CD4-positive, alpha-beta T cell treated with Interferon alpha-2 for 1 hour (primary cell): Measurements from ENCODE around the gene MYOF.
"Not testable (repeated sequence)": the region's sequence is repeated elsewhere in the genome, so short reads cannot be mapped to it uniquely, and the experiment has no call there.

Source experiments
- DNase-seq, 2 donors: peaks; one replicate each; pipeline ENCODE4 v3.0.0-alpha.2; 2020 to 2022

The MYOF gene

DNA sequence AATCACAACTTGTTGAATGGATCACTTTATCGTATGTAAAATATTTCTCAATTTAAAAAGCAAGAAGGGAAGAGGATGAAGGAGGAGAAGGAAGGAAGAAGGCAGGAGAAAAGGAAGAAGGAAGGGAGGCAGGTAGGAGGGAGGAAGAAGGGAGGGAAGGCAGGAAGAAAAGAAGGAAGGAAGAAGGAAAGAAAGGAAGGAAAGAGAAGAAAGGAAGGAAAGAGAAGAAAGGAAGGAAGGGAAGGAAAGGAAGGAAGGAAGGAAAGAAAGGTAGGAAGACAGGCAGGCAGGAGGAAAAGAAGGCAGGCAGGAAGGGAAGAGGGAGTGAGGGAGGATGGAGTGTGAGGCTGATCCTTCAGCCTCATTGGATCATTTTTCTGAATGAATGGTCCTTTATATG, 145.5 kb downstream of the MYOF start:
- DNase-seq, result no peak

DNA sequence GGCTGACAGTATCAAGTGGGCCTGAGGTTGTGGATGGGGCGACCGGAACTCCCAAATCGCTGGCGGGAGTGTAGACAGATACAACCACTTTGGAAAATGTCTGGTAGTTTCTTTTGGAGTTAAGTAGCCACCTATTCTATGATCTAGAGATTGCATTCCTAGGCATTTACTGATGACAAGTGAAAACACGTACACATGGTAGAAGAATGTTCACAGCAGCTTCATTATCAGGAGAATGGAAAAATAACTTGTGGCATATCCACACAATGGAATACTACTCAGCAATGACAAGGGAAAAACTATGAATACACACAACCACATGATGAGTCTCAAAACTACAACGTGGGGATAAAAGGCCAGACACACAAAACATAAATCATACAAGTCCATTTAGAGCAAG, 146.0 kb downstream of the MYOF start:
- DNase-seq, result no peak

DNA sequence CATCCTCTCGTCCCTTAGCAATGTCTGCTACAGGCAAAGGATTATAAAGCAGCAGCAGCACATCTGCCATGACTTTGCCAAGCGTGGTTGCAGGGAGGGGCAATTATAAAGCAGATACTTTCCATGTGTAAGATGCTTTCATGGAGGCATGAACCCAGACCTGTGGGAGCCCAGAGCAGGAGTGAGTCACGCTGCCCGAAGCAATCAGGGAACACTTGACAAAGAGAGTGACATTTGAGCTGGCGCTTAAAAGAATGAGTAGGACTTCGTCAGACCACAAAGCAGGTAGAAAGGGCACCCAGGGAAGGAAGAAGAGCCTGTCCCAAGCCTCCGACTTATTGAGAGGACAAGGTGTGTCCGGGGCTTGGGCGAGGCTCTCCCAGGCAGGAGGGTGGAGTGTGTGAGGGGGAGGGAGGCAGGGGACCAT, 147.2 kb downstream of the MYOF start:
- DNase-seq, result no peak

DNA sequence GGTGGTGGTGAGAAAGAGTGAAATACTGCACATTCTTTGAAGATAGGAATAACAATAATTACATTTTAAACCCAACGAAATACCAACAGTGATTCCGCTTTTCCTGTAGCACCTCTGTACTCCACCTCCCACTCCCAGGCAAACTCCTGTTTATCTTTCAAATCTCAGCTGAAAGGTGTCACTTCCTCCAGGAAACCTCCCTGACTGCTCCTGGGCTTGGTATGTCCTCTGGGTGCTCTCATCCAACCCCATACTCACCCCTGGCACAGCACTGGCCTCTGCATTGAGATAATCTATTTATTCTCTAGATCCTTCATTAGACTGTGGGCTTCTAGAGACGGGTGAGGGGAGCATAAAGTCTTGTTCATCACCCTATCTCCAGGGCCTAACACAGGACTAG, 148.0 kb downstream of the MYOF start:
- no peak for DNase-seq

DNA sequence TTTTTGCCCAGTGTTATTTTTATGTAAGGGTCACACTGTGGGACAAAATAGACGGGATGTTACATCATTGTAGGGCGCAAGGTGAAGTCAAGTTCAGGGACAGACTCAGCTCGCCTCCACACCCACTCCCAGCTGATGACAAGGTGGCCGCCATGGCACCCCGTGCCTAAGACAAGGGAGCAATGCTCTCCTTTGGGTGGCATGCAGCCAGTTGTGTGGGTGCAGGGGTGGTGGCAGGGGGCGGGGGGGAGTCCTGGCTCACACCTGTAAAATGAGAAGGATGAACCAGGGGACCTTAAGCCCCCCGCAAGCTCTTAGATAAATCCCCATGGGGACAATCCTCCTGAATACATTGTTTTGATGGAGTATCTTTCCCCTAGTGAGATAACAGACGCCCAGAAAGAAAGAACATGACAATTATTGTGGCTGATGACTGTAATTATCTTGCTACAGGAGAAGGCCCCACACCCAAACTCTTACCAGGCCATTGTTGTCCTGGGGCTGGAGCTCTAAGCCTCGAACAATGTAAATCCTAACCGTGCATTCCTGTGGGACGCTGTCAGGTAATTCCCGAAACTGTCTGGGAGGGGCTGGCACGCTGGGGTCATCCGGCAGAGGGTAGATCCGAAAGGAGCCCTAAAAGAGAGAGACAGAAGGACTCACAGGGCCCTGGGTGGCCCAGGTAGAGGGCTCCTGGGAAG, 148.7 kb downstream of the MYOF start:
- DNase-seq, result no peak

DNA sequence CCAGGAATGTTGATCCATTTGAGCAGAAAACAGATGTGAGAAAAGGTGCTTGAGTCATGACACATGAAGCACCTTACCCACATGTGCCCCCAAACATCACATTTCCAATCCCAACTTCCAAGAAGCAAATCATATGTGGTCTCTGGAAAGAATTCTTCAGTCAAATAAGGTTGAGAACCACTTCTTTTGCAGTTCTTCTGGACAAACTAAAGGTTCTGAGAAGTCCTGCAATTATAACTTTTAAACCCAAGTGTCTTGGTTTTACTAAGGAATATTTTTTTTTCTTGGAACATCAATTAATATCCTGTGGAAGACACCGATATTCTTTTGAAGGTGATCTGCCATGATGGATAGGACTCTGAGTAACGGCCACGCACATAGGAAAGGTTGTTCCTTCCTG, 151.3 kb downstream of the MYOF start:
- DNase-seq, result no peak

DNA sequence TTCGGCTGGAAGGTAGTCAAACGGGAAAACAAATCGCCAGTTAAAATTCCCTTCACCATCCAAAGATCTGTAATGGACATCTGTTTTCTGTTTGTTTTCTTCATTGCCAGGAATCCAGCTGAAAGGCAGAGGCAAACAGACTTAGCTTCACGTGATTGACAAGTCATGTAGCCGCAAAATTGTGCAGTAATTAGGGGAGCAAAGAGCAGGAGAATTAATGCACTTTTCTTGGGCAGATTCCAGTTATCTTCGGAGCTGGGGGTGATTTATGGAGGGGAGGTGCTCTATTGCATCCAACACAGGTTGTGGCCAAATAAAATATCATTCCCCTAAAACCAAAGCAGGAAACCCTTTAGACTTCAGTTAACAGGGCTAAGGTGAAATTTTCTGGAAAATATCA, 162.2 kb downstream of the MYOF start:
- DNase-seq, result no peak

DNA sequence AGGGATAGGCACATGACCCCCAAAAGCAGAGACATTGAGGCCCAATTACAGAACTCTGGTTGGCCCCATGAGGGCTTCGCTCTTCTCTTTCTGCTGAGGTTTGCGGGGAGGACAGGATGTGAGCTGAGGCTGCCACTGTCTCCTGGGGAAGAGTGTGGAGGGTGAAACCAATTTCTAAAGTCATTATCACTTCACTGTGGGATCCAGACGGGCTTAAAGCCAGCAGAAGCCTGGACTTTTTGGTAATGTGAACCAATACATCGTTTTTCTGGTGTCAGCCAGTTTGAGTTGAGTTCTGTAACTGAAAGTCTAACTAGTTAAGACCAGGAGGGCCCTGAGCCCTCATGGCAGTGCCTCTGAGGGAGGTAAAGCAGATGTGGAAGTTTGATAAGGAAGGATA, 163.0 kb downstream of the MYOF start:
- DNase-seq, result no peak

DNA sequence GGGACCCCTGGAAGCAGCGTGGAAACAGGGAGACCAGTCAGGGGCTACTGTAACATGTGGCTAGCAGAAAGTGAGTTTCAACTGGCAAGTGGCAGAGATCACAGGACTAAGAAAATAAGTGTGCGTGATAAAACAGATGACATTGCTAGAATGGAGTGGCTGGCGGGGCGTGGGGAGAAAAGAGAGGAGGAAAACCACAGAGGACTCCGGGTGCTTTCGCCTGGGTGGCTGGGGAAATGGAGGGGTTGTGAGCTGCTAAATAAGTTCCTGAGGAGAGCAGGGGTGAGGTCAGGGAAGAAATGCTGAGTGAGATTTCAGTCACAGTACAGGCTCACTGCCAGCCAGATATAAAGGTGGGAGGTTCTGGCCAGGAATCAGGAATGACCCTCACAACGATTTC, 166.9 kb downstream of the MYOF start:
- no peak for DNase-seq

DNA sequence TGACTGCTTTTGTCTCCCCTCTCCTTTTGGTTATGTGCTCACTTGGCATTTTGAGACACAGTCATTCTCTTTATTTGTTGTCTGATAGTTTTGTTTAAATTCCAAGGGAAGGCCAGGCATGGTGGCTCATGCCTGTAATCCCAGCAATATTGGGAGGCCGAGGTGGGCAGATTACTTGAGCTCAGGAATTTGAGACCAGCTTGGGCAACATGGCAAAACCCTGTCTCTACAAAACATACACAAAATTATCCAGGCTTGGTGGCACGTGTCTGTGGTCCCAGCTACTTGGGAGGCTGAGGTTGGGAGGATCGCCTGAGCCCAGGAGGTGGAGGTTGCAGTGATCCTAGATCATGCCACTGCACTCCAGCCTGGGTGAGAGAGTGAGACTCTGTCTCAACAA, 167.5 kb downstream of the MYOF start:
- not testable (repeated sequence) for DNase-seq

DNA sequence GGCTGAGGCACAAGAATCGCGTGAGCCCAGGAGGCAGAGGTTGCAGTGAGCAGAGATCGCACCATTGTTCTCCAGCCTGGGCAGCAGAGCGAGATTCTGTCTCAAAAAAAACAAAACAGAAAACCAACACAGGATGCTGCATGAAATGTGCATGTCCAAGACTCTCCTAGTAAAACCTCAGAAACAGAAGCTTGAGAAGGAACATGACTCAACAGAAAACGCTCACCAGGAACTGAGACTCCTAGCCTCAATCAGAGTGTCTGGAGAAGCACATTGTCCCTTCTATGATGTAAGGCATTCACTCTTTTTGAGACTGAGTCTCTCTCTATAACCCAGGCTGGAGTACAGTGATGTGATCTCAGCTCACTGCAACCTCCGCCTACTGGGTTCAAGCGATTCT, 168.3 kb downstream of the MYOF start:
- DNase-seq, result no peak

DNA sequence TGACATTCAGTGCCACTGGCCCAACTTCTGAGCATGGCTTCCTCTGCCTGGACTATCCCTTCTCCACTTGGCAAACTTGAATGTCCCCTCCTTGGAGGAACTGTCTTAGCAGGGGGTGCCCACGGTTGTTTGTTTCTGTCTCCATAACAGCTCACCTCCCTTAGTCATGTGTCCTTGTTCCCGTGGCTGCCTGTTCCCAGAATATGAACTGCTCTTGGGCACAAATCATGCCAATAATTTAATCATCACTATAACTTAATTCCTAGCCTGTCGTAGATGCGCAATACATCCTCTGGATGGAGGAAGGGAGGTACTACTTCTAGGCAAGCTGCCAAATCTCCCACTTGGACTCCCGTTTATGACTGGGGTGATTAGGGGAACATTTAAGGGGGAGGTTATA, 173.1 kb downstream of the MYOF start:
- DNase-seq, result no peak

DNA sequence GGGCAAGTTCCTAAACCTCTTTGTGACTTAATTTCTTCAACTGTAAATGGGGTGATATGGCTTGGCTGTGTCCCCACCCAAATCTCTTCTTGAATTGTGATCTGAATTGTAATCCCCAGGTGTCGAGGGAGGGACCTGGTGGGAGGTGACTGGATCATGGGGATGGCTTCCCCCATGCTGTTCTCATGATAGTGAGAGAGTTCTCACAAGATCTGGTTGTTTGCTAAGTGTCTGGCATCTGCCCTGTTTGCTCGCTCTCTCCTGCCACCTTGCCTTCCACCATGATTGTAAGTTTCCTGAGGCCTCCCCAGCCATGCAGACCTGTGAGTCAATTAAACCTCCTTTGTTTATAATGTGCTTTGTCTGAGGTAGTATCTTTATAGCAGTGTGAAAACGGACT, 177.0 kb downstream of the MYOF start:
- DNase-seq, result no peak

DNA sequence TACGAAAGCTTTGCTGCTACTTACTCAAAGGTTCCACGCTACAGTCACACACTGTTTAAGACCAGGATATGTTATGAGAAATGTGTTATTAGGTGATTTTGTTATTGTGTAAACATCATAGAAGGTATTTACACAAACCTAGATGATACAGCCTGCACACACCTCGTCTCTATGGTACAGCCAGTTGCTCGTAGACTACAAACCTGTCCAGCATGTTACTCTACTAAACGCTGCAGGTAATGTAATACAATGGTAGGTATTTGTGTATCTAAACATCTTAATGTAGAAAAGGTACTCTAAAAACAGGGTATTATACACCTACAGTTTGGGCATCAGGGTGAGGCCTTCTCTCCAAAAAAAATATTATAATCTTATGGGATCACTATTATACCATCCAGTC, 181.2 kb downstream of the MYOF start:
- DNase-seq, result no peak

DNA sequence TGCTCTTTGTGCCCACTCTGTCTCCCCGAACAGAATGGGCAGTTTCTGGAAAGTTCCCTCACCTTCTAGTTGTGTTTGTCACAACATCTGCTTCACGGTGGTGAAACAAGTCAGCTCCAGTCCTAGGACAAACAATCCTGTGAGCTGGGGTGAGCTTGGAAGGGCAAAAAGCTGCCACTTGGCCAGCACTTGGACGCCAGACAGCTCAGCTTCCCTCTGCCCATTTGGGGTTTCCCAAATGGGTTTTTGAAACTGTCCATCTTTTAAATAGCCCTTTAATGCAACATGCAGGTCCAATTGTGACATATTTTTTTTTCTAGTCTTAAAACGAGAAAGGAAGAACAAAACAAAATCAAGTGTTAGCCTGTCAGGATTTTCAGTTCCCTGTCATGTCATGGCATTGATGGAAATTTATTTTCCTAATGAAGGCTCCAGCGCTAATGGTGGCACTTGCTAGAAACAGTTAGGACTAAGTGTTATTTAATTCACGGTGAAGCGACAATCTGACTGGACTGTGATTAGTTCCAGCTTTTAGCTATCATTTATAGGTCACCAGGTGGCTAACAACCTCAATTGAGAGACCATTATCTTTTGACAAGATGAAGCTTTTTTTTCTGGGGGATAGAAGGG, 181.7 kb downstream of the MYOF start:
- DNase-seq, result no peak

DNA sequence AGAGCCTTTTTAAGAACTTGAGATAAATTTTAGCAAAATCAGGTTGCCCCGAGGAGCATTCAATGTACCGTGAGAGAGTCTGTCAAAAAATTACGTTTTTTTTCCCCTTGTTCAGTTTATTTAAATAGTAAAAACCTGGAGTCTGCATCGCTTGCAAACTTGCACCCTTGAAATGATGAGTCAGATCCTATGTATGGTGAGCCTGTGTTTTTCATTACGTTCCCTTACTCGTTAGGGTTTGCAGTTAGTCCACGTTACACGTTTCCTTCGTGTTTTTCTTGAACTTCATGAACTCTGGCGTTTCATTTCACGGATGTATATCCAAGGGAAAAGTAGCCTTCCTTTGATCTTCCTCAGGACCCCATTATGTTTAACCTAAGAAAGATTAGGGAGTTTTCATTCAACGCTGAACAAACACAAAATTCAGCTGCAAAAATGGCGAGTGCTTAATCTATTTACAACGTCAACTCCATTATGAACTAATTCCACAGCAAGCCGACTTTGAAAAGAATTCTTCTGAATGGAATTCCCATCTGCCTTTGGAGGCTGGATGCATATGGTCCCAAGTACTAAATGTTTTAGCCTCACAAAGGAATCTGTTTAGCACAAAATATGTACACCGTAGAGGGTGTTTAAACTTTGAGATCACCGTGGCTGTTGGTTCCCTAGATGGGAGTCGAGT, 182.4 kb downstream of the MYOF start:
- no peak for DNase-seq

DNA sequence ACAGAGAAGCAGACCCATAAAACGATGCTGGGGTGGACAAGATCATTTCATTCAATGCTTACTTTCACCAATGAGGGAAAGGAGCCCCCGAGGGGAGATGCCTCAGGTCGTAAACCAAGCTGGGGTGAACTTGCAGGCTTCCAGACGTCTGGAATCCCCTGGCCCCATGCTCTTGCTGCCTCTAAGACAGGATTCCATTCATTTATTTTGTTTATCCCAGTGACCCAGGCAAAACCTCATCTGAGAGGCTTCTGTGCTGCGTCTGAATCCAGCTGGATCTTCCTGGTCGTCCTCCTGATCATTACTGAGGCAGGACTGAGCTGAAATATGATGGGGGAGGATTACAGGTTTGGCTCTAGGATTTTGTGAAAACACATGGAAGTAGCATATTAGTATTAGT, 182.9 kb downstream of the MYOF start:
- DNase-seq, result no peak

DNA sequence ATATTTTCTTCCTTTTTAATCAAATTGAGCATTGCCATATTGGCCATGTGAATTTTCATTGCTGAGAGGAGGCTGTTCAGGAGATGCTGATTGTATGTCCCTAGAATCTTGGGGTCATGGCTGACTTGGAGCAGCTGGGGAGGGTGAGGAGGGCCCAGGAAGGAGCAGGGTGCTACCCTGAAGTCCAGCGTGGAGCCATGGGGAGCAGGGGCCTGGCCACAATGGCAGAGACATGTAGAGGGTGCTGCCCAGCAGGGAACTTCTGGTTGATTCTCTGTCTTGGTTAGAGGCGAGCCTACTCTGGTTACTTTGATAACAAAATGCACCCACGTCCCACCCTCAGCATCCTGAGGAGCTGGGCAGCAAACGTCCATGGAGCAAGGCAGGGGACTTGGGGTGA, 186.0 kb downstream of the MYOF start:
- DNase-seq, result no peak

DNA sequence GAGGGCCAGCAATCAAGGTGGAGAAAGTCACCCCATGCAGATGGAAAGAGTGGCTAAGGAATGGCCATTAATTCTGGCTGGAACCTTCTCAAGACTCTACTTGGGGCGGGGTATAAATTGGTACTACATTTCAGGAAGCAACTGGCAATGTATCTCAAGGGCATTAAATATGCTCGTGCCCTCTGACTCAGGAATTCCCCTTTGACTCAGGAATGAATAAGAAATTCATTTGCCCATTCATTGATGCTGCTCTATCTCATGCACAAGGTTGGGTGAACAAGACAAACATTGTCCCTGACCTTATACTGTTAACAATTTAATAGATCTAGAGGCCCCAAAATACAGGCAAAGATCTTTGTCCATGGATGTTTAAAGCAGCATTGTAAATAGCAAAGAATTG, 188.1 kb downstream of the MYOF start:
- no peak for DNase-seq

DNA sequence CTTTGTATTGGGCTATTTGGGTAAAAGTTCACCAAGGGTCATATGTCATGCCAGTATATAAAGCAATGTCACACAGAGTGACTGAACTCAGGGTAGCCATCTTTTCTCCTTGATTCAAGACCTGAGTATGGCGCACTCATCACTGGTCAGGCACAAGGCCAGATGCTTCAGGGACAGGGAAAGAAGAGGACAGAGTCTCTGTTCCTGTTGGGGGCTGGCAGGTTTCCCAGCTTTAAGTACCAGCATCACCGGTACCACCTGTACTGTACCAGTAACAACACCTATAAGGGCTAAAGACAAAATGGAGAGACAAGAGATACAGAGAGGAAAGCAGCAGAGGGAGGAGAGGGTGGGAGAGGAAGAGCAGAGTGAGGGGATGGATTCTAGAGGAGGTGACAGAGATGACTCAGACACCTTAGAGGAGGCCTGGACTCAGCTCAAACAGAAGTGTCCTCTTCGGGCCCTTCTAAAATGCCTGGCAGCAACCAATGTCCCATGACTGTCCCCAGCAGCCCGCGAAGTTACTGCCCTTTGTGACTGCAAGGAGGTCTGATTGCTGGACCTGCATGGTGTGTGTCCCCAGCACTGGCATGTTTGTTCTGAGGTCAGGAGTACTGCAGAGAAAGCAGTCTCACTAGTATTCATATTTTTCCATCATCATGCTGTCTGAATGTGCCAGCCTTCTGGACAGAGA, 191.3 kb downstream of the MYOF start:
- no peak for DNase-seq

DNA sequence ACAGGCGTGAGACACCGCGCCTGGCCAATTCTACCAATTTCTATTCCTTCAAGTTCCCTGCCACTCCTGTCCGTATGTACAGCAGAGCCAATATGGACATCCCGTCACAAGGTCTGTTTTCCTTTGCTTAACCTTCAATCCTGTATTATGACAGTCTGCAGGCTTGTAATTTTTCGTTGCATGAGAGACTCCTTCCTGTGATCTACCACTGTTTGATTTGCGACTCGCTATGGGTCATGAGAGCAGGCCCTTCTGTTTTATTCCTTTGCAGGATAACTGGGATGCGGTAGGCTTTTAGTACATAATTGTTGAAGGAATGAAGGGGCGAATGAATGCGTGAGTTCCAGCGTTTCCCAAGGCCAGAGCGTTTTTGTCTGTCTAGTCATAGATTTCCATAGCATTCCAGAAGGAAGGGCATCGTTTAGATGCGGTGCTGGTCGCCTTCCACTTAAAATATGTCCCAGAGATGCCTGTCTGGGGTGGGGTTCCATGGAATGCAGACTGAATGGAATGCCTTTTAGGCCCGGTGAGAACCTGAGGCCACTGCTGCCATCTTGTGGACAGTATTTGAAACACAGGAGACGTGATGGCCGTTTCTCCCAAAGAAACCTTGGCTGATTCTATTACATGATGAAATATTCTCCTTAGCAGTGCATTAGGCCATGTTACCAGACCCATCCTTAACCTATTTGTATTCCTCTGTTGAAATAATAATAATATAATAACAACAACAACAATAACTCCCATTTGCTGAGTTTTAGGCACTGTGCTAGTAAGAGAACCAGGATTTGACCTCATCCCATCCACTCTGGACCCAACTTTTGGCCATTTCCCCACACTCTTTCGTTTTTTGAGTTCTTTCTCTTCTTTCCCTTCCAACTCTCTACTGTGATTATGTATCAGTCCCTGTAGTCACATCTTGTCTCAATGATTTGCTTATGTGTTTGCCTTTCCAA, 193.2 kb downstream of the MYOF start:
- DNase-seq, result peak; percentile 33 to 55

DNA sequence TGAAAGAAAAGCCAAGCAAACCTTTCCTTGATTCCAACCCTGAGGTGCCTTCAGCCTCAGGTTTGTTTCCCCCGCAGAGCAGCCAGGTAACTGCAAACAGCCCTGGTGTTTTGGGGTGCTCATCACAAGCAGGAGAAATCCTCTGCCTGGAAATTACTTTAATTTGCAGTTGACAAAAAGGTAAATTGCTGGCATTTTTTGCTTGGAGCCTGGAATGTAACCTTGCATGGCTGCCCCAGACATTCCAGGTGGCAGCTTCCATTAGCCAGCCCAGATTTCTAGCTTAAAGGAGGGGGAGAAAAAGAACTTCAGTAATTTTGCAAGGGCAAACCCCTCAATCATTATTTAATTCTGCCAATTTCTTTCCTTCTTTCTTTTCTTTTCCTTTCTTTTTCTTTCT, 194.4 kb downstream of the MYOF start:
- no peak for DNase-seq

DNA sequence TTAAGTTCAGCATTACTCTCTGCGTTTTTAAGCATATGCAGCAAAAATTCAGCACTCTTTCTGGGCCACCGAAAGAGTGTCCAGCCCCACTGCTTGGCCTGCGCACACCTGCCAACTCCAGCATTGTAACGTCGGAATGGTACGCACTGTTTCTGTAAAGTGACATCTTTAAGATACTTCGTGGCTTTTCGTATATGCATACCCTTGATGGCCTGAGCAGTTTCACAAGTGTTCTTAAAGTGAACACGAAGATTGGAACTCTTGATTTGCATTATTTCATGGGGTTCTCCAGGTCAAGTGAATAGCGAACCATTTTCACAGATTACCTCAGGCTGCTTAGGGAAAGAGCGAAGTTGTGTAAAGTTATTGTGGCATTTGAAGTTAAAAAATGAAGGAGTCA, 197.9 kb downstream of the MYOF start:
- DNase-seq, result not testable (repeated sequence)
